ENCODE data around the gene MYEOV.

The MYEOV gene

GRCh38 chr11:69303427-69303826 is 9.5 kb downstream of the MYEOV start:
- TF ChIP-seq CTCF (IDR thresholded peaks at IDR 0.05; ENCODE audit: low read depth, low read length), result no peak
- DNase-seq (ENCODE audit: low read depth, low spot score), result no peak
- in situ Hi-C loops (cut with HindIII; ENCODE audit: low sequenced_read_pairs), result no loop called here
- no peak overlapping the region for H3K4me3 ChIP-seq (ENCODE audit: low read depth, low read length)

GRCh38 chr11:69304258-69304657 is 10.3 kb downstream of the MYEOV start:
- H3K4me3 ChIP-seq (ENCODE audit: low read depth, low read length), result no peak overlapping the region
- in situ Hi-C loops (cut with HindIII; ENCODE audit: low sequenced_read_pairs), result no loop called here
- no peak for DNase-seq (ENCODE audit: low read depth, low spot score)
- TF ChIP-seq CTCF (IDR thresholded peaks at IDR 0.05; ENCODE audit: low read depth, low read length), result no peak

GRCh38 chr11:69304686-69305085 is 10.7 kb downstream of the MYEOV start:
- TF ChIP-seq CTCF (IDR thresholded peaks at IDR 0.05; ENCODE audit: low read depth, low read length), result no peak
- in situ Hi-C loops (cut with HindIII; ENCODE audit: low sequenced_read_pairs), result no loop called here
- no peak overlapping the region for H3K4me3 ChIP-seq (ENCODE audit: low read depth, low read length)
- no peak for DNase-seq (ENCODE audit: low read depth, low spot score)

- in situ Hi-C loops (cut with HindIII; ENCODE audit: low sequenced_read_pairs), result no loop called here
- no peak overlapping the region for H3K4me3 ChIP-seq (ENCODE audit: low read depth, low read length)
- TF ChIP-seq CTCF (IDR thresholded peaks at IDR 0.05; ENCODE audit: low read depth, low read length), result no peak
- DNase-seq (ENCODE audit: low read depth, low spot score), result no peak
Measured at GRCh38 chr11:69305885-69306540, 12.1 kb downstream of the MYEOV start.

GRCh38 chr11:69306821-69307220 is 12.9 kb downstream of the MYEOV start:
- in situ Hi-C loops (cut with HindIII; ENCODE audit: low sequenced_read_pairs), result no loop called here
- DNase-seq (ENCODE audit: low read depth, low spot score), result no peak
- no peak for TF ChIP-seq CTCF (IDR thresholded peaks at IDR 0.05; ENCODE audit: low read depth, low read length)
- no peak overlapping the region for H3K4me3 ChIP-seq (ENCODE audit: low read depth, low read length)

- H3K4me3 ChIP-seq (ENCODE audit: low read depth, low read length), result no peak overlapping the region
- DNase-seq (ENCODE audit: low read depth, low spot score), result no peak
- in situ Hi-C loops (cut with HindIII; ENCODE audit: low sequenced_read_pairs), result no loop called here
- TF ChIP-seq CTCF (IDR thresholded peaks at IDR 0.05; ENCODE audit: low read depth, low read length), result no peak
Measured at GRCh38 chr11:69307421-69307820, 13.5 kb downstream of the MYEOV start.
